K562 (cell line): Measurements from ENCODE around the gene PARD6A. TPM values are rescaled to one million over a fixed set of nuclear protein-coding genes. Genes with fewer than 3 reads are reported as not detected.

ENCODE experiments used
- DLX4 ChIP-seq: fragments of 250-450 bp; sonication (Bioruptor Pico); IDR thresholded peaks from 2 replicates; pipeline ENCODE4 v1.6.1; 2021; ENCODE audit warnings: mild to moderate bottlenecking
- GTF2F1 ChIP-seq: IDR thresholded peaks from 2 replicates; pipeline ENCODE4 v1.6.1; 2011; ENCODE audit warnings: low read depth, low read length, improper control_type of control experiment
- LCOR ChIP-seq: sonication (generic); formaldehyde crosslinking; IDR thresholded peaks from 2 replicates; pipeline ENCODE4 v1.8.0; 2022; ENCODE audit warnings: mild to moderate bottlenecking, missing genetic modification reagents
- MCM7 ChIP-seq, 2 experiments: fragments of 450-650 bp; IDR thresholded peaks; 2 replicates each; pipeline ENCODE4 v1.6.1; 2016 to 2018
- NCOA6 ChIP-seq: fragments of 450-650 bp; IDR thresholded peaks from 2 replicates; pipeline ENCODE4 v1.6.1; 2017; ENCODE audit warnings: mild to moderate bottlenecking
- PREB ChIP-seq: sonication (generic); formaldehyde crosslinking; IDR thresholded peaks from 2 replicates; pipeline ENCODE4 v1.8.1; 2023; ENCODE audit warnings: mild to moderate bottlenecking, missing genetic modification reagents
- RBBP5 ChIP-seq: fragments of 200-600 bp; sonication (generic); IDR thresholded peaks from 2 replicates; pipeline ENCODE4 v1.6.1; 2012; ENCODE audit warnings: borderline replicate concordance, mild to moderate bottlenecking, low read length, control low read depth, inconsistent platforms; ENCODE audit not compliant: insufficient read depth, poor library complexity, severe bottlenecking
- RBFOX2 ChIP-seq: fragments of 200-400 bp; formaldehyde crosslinking; IDR thresholded peaks from 2 replicates; pipeline ENCODE4 v1.6.1; 2017; ENCODE audit warnings: low read depth, mild to moderate bottlenecking, low read length, moderate library complexity
- RBM17 ChIP-seq: fragments of 200-400 bp; formaldehyde crosslinking; IDR thresholded peaks from 2 replicates; pipeline ENCODE4 v1.6.1; 2017; ENCODE audit warnings: low read depth, mild to moderate bottlenecking, low read length, borderline replicate concordance
- REST ChIP-seq, 2 experiments: fragments of 450-650 bp; formaldehyde crosslinking in 1 of 2; IDR thresholded peaks; 2 replicates each; pipeline versions ENCODE4 v1.4.0 to v1.6.1; 2014 to 2020; ENCODE audit warnings: mild to moderate bottlenecking in 2 of 2, borderline replicate concordance in 1 of 2, low read depth in 1 of 2
- RFX5 ChIP-seq: IDR thresholded peaks from 2 replicates; pipeline ENCODE4 v1.6.1; 2011; ENCODE audit warnings: low read depth, mild to moderate bottlenecking, improper control_type of control experiment, low read length
- SMC3 ChIP-seq: conservative IDR thresholded peaks from 2 replicates; pipeline ENCODE4 v1.6.1; 2011; ENCODE audit warnings: low read depth, low read length, improper control_type of control experiment; ENCODE audit not compliant: insufficient read depth
- SP2 ChIP-seq: IDR thresholded peaks from 2 replicates; pipeline ENCODE4 v1.6.1; 2011; ENCODE audit warnings: mild to moderate bottlenecking, low read depth, low read length, moderate library complexity; ENCODE audit not compliant: poor library complexity, severe bottlenecking; ENCODE audit errors: extremely low read depth
- TGIF2 ChIP-seq: sonication (generic); formaldehyde crosslinking; IDR thresholded peaks from 2 replicates; pipeline ENCODE4 v1.8.1; 2022; ENCODE audit warnings: mild to moderate bottlenecking, missing genetic modification reagents, moderate library complexity
- ZFP1 ChIP-seq: fragments of 450-650 bp; formaldehyde crosslinking; IDR thresholded peaks from 2 replicates; pipeline ENCODE4 v1.4.0; 2020; ENCODE audit warnings: mild to moderate bottlenecking, mixed read lengths
- ZFPM2 ChIP-seq: fragments of 250-450 bp; sonication (Bioruptor Pico); IDR thresholded peaks from 2 replicates; pipeline ENCODE4 v1.5.1; 2022; ENCODE audit warnings: mild to moderate bottlenecking
- ZNF121 ChIP-seq: sonication (generic); formaldehyde crosslinking; conservative IDR thresholded peaks from 2 replicates; pipeline ENCODE4 v1.8.0; 2022; ENCODE audit warnings: missing genetic modification reagents
- ZNF134 ChIP-seq: fragments of 250-450 bp; sonication (Bioruptor Pico); conservative IDR thresholded peaks from 2 replicates; pipeline ENCODE4 v1.4.0; 2020
- ZNF165 ChIP-seq: fragments of 250-450 bp; sonication (Bioruptor Pico); IDR thresholded peaks from 2 replicates; pipeline ENCODE4 v1.4.0; 2020; ENCODE audit warnings: borderline replicate concordance
- ZNF408 ChIP-seq: fragments of 250-450 bp; sonication (Bioruptor Pico); IDR thresholded peaks from 2 replicates; pipeline ENCODE4 v1.4.0; 2020; ENCODE audit warnings: low read depth, mild to moderate bottlenecking, moderate library complexity
- ZNF444 ChIP-seq: fragments of 250-450 bp; sonication (Bioruptor Pico); IDR thresholded peaks from 2 replicates; pipeline ENCODE4 v1.4.0; 2020; ENCODE audit warnings: mild to moderate bottlenecking, moderate library complexity
- polyA plus RNA-seq, 8 experiments: library from polyadenylated mRNA; depleted of rRNA in 4 of 8; stranded (reverse) in 5 of 8; unstranded in 3 of 8; fragments of >200 nt; fragmentation: Nextera tagmentation in 2 of 8; fragmentation: Illumina TruSeq in 1 of 8; extraction: Ambion mirVana in 2 of 8; extraction: Trizol in 1 of 8; gene quantifications; 2 replicates each; pipeline versions ENCODE4 v1.2.1 to v1.2.3, GENCODE V29; 2011 to 2014; ENCODE audit warnings: inconsistent platforms in 1 of 8, missing spikeins in 1 of 8
- total RNA-seq, 7 experiments: library from RNA; depleted of rRNA in 6 of 7; stranded (reverse); fragments of >200 nt in 6 of 7; fragmentation: Illumina TruSeq in 2 of 7; extraction: Trizol in 2 of 7; gene quantifications; 2 replicates each; pipeline versions ENCODE4 v1.2.1 to v1.2.3, GENCODE V29; 2011 to 2021; ENCODE audit warnings: low replicate concordance in 1 of 7

Gene PARD6A
- total and polyA plus RNA-seq, 9 of the 15 experiments (the other 6 are each of a cell fraction or from before 2014, with no cell fraction given), result 0.04 to 2.0 (median 0.44) TPM

- no peak for TF ChIP-seq RBFOX2
- TF ChIP-seq LCOR (CRISPR knock-in tag), result 0 out of 2 replicates have a peak, but pooled peaks have one; percentile 67
- TF ChIP-seq RFX5, result no peak
- TF ChIP-seq RBM17, result no peak
- no peak for TF ChIP-seq PREB (CRISPR knock-in tag)
- no peak for TF ChIP-seq SMC3
- no peak for TF ChIP-seq ZFP1 (CRISPR knock-in tag)
- TF ChIP-seq MCM7 (IDR thresholded peaks at IDR 0.05), result no peak
- no peak for TF ChIP-seq SP2
- no peak for TF ChIP-seq TGIF2 (CRISPR knock-in tag)
- TF ChIP-seq GTF2F1, result no peak
- TF ChIP-seq ZNF134 (CRISPR knock-in tag), result no peak
- TF ChIP-seq ZNF165 (CRISPR knock-in tag), result no peak
- no peak for TF ChIP-seq REST (IDR thresholded peaks at IDR 0.05; ENCODE audit: borderline replicate concordance)
- no peak; the same call in 1 of the 2 replicates for TF ChIP-seq REST (CRISPR knock-in tag; IDR thresholded peaks at IDR 0.05; ENCODE audit: low read depth)
- TF ChIP-seq ZNF408 (CRISPR knock-in tag), result no peak
- no peak for TF ChIP-seq NCOA6
- TF ChIP-seq ZFPM2 (CRISPR knock-in tag), result no peak
- peak; percentile 16 for TF ChIP-seq RBBP5
- TF ChIP-seq DLX4 (CRISPR knock-in tag), result no peak
- no peak for TF ChIP-seq ZNF444
- TF ChIP-seq ZNF121 (CRISPR knock-in tag), result no peak
These were observed at the start of gene PARD6A (continued) for GRCh38 chr16:67660564-67661028.
